Natural killer cell (primary cell): ENCODE measurements around the gene ZNF219. TPM values are rescaled to one million over a fixed set of nuclear protein-coding genes. Genes with fewer than 3 reads are reported as not detected.

ENCODE experiments used
- ATAC-seq, 3 donors: fragments of 150-1000 bp in 2 of 3; fragments of 200-7000 bp in 1 of 3; cut with Tn5 transposase; 1 replicate in 1 of 3; 2 replicates in 2 of 3; pipeline ENCODE4 v1.10.0; 2021; ENCODE audit warnings: mild to moderate bottlenecking in 2 of 3, moderate library complexity in 2 of 3
- DNase-seq, 2 donors: peaks; one replicate each; pipeline versions ENCODE4 v3.0.0 to v3.0.0-alpha.2; 2013 to 2021; ENCODE audit warnings: mixed read lengths in 1 of 2
- H3K27ac ChIP-seq: one replicate; pipeline ENCODE4 v1.5.1; 2013; ENCODE audit warnings: mild to moderate bottlenecking, low read length
- H3K27me3 ChIP-seq: one replicate; pipeline ENCODE4 v1.6.1; 2013; ENCODE audit warnings: low read length; ENCODE audit not compliant: control insufficient read depth, insufficient read depth
- H3K36me3 ChIP-seq: one replicate; pipeline ENCODE4 v1.6.1; 2013; ENCODE audit warnings: low read length; ENCODE audit not compliant: control insufficient read depth, insufficient read depth
- H3K4me1 ChIP-seq: one replicate; pipeline ENCODE4 v1.6.1; 2013; ENCODE audit warnings: low read length; ENCODE audit not compliant: control insufficient read depth, insufficient read depth
- H3K4me3 ChIP-seq: one replicate; pipeline ENCODE4 v1.5.1; 2013; ENCODE audit warnings: low read length
- H3K9me3 ChIP-seq: one replicate; pipeline ENCODE4 v1.6.1; 2013; ENCODE audit warnings: low read length; ENCODE audit not compliant: control insufficient read depth, insufficient read depth
- H3K27ac Mint-ChIP-seq, 2 donors: one replicate each; pipeline ENCODE4 v1.8.0; 2022; ENCODE audit warnings: mild to moderate bottlenecking in 2 of 2, mixed read lengths in 2 of 2, moderate library complexity in 1 of 2
- H3K27me3 Mint-ChIP-seq, 2 donors: one replicate each; pipeline ENCODE4 v1.8.0; 2022; ENCODE audit warnings: low read depth in 2 of 2, mixed read lengths in 2 of 2
- H3K36me3 Mint-ChIP-seq: one replicate; pipeline ENCODE4 v1.8.0; 2022; ENCODE audit warnings: mixed read lengths
- H3K4me1 Mint-ChIP-seq, 2 donors: one replicate each; pipeline ENCODE4 v1.8.0; 2022; ENCODE audit warnings: mixed read lengths in 2 of 2
- H3K4me3 Mint-ChIP-seq: one replicate; pipeline ENCODE4 v1.8.0; 2022; ENCODE audit warnings: mild to moderate bottlenecking, moderate library complexity, mixed read lengths
- H3K9me3 Mint-ChIP-seq, 2 donors: one replicate each; pipeline ENCODE4 v1.8.0; 2022; ENCODE audit warnings: mixed read lengths in 2 of 2
- WGBS: methylation state at CpG from one replicate; pipeline ENCODE4 v1.1.7; 2013; ENCODE audit warnings: missing lambda C conversion rate; ENCODE audit not compliant: insufficient coverage; 5-methylcytosine and 5-hydroxymethylcytosine counted together
- intact Hi-C: fragments of 100-400 bp; cut with micrococcal nuclease; formaldehyde crosslinking; loops from one replicate; pipeline ENCODE4 v1.14.2; 2022
- total RNA-seq, 4 donors: library from RNA; stranded (reverse); fragments of 120-200 nt in 1 of 4; gene quantifications; one replicate each; pipeline versions ENCODE4 v1.2.3 to v1.2.4, GENCODE V29; 2013 to 2022
- TF ChIP-seq, protein P1 (sequence below): fragments of 200-600 bp; IDR thresholded peaks from one replicate; pipeline ENCODE4 v1.8.0; 2022; ENCODE audit warnings: antibody characterized with exemption

The ZNF219 gene
- total RNA-seq, 3 donors from 2014 or later (not counting 1 experiment from before 2014, with no cell fraction given): 5.6 to 8.4 (median 7.7) TPM

DNA sequence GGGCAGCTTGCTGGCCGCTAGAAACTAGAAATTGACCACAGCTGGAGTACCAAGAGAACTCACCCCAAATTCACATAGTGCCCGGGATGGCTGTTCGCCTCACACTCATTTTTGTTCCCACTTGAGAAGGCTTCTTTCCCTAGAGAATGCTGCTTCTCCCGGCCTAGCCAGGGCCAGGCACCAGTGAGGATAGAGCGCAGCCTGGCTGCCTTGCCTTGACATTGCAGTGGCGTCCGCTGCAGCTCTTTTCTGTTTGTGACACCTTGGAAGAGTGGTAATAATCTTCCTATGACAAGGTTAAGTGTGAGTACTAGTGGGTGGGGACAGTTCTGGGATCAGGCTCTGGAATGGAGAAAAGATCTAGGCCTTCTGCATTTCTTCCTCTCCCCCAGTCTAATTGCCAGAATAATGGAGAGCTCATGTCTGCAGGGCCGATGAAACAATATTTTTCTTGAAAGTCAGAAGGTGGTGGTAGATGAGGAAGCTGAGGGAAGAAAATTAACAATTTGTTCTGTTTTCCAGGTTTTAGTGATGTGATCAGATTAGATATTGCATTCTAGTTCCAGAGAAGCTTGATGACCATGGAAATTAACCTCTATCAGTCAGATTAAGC is 6.1 kb upstream of the ZNF219 start:
- H3K9me3 Mint-ChIP-seq: no peaks in the 10 kb centered on the region
- intact Hi-C loops: loop anchor here (1.0 to 5.0 kb wide), 3 partner anchors 36 to 642 kb away; partner anchors contain the start of gene PIP4P1
- H3K27me3 Mint-ChIP-seq: peaks cover 0 to 4% of the 10 kb centered on the region in 2 donors

DNA sequence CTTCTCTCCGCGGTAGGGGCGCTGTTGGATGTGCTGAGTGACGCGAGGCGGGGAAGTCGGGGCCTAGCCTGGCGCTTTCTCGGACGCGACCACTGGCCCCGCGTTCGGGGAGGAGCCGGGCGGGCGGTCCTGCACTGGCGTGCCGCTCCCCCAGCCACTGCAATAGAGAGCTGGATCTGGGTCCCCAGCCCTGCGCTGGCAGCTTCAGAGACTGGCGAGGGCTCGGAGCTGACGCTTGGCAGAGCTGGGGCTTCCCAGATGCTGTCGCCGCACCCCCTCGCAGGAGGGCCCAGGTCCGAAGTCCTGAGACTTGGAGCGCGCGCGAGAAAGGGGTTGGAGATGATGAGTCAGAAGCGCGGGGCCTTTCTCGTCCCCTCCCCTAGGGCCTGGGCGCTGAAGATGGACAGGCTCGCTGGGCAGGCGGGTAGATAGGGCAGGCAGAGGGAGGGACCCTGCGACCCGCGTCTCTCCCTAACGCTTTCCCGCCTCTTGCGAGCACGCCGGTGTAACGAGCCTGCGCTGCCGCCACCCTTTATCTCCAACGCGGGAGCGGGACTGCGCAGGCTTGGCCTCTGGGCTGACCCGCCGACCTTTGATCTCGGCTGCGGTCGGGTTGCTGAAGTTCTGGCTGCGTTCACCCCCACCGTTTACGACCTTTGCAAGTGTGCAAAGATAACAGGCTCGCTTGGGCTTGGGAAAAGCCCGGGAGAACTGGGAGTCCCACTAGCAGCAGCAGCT is 5.4 kb upstream of the ZNF219 start:
- Mint-ChIP-seq H3K27me3 (peaks cover 0 to 4% of the 10 kb centered on the region in 2 donors), H3K9me3 (no peaks in the 10 kb centered on the region), H3K27ac (peak overlapping the region; percentile 91 to 95), H3K4me3 (peak overlapping the region; percentile 92), H3K4me1 (peaks cover 32 to 38% of the 10 kb centered on the region in 2 donors), H3K36me3 (no peaks in the 10 kb centered on the region)
- peak overlapping the region; percentile 60 for H3K4me3 ChIP-seq
- peak; percentile 93 to 96 for DNase-seq
- ATAC-seq: peak; percentile 83 to 94 (median 87)
- under 1% methylated on average over 62 of the region's 62 CpGs for WGBS
- H3K9me3 ChIP-seq: no peaks in the 10 kb centered on the region
- TF ChIP-seq, protein P1, sequence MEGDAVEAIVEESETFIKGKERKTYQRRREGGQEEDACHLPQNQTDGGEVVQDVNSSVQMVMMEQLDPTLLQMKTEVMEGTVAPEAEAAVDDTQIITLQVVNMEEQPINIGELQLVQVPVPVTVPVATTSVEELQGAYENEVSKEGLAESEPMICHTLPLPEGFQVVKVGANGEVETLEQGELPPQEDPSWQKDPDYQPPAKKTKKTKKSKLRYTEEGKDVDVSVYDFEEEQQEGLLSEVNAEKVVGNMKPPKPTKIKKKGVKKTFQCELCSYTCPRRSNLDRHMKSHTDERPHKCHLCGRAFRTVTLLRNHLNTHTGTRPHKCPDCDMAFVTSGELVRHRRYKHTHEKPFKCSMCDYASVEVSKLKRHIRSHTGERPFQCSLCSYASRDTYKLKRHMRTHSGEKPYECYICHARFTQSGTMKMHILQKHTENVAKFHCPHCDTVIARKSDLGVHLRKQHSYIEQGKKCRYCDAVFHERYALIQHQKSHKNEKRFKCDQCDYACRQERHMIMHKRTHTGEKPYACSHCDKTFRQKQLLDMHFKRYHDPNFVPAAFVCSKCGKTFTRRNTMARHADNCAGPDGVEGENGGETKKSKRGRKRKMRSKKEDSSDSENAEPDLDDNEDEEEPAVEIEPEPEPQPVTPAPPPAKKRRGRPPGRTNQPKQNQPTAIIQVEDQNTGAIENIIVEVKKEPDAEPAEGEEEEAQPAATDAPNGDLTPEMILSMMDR: no peak
- H3K4me1 ChIP-seq: peaks cover 22% of the 10 kb centered on the region
- no peaks in the 10 kb centered on the region for H3K27me3 ChIP-seq
- peak overlapping the region; percentile 100 for H3K27ac ChIP-seq
- intact Hi-C loops: loop anchor here (1.0 to 5.0 kb wide), 3 partner anchors 36 to 642 kb away; partner anchors contain the start of gene PIP4P1
- no peaks in the 10 kb centered on the region for H3K36me3 ChIP-seq

More for the DNA sequence above, 6.1 kb upstream of the ZNF219 start:
- Histone ChIP-seq H3K27me3 (no peaks in the 10 kb centered on the region), H3K4me1 (peaks cover 17% of the 10 kb centered on the region), H3K9me3 (no peaks in the 10 kb centered on the region), H3K36me3 (no peaks in the 10 kb centered on the region), H3K27ac (peak overlapping the region; percentile 100), H3K4me3 (peak overlapping the region; percentile 60)
- ATAC-seq (peak; percentile 51 to 67 (median 53)), DNase-seq (peak; percentile 64 to 84)
- Mint-ChIP-seq H3K36me3 (no peaks in the 10 kb centered on the region), H3K4me3 (peak overlapping the region; percentile 92), H3K27ac (peak overlapping the region; percentile 91 to 95), H3K4me1 (peaks cover 25 to 31% of the 10 kb centered on the region in 2 donors)
- TF ChIP-seq, protein P1: peak; percentile 87
- WGBS: 7% methylated on average over 8 of the region's 8 CpGs

DNA sequence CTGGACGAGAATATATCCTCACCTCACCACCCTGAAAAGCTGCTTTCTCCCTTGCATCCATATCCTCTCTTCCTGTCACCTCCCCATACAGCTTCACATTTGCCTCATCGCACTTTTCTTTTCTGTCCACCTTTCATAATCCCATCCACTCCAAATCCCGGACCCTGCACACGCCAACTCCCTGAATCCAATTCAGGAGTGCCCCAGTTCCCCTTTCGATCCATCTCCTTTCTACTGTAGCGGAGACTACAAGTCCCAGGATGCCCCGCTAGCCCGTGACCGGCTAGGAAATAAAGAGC is 4.9 kb upstream of the ZNF219 start:
- H3K4me3 Mint-ChIP-seq: peak overlapping the region; percentile 92
- peak overlapping the region; percentile 100 for H3K27ac ChIP-seq
- under 1% methylated on average over 9 of the region's 9 CpGs for WGBS
- peaks cover 34 to 41% of the 10 kb centered on the region in 2 donors for H3K4me1 Mint-ChIP-seq
- peak overlapping the region; percentile 60 for H3K4me3 ChIP-seq
- H3K9me3 Mint-ChIP-seq: no peaks in the 10 kb centered on the region
- no peaks in the 10 kb centered on the region for H3K36me3 Mint-ChIP-seq
- DNase-seq (no peak), ATAC-seq (no peak)
- H3K27ac Mint-ChIP-seq: peak overlapping the region; percentile 91 to 95
- no peaks in the 10 kb centered on the region for H3K9me3 ChIP-seq
- intact Hi-C loops: loop anchor here (5.0 kb wide), 1 partner anchor 641 kb away; the partner anchor contains the start of gene PIP4P1
- TF ChIP-seq, protein P1: peak; percentile 62
- no peaks in the 10 kb centered on the region for H3K36me3 ChIP-seq
- H3K4me1 ChIP-seq: peaks cover 26% of the 10 kb centered on the region
- H3K27me3 Mint-ChIP-seq: peaks cover 0 to 4% of the 10 kb centered on the region in 2 donors
- no peaks in the 10 kb centered on the region for H3K27me3 ChIP-seq
